IMR-90 (cell line): Measurements from ENCODE around the gene SRPK3. TPM values are rescaled to one million over a fixed set of nuclear protein-coding genes. Genes with fewer than 3 reads are reported as not detected.

Experiments used
- ATAC-seq: fragments of 200-7000 bp; cut with Tn5 transposase; 2 replicates; pipeline ENCODE4 v1.9.1; 2020; ENCODE audit warnings: low read depth, mild to moderate bottlenecking, moderate library complexity
- BruUV-seq: library from RNA; stranded (reverse); fragments of 400-500 nt; replicated peaks from 2 replicates; lab custom pipeline; 2021; lab: Mats Ljungman, UMichigan
- CTCF ChIA-PET: fragments of 300-600 bp; formaldehyde crosslinking; extraction: SDS; loops from one replicate; lab custom pipeline; 2021; ENCODE audit warnings: antibody characterized with exemption; lab: Yijun Ruan, JAX
- POLR2A ChIA-PET: fragments of 300-600 bp; sonication (Branson Sonifier 250); formaldehyde crosslinking; loops from one replicate; lab custom pipeline; 2022; ENCODE audit warnings: antibody characterized with exemption; ENCODE audit not compliant: unreplicated experiment; lab: Charles Lee
- DNase-seq: peaks from one replicate; pipeline ENCODE4 v3.0.0; 2013
- H2AFZ ChIP-seq: replicated peaks from 2 replicates; pipeline ENCODE3; 2013; ENCODE audit warnings: low read length, mild to moderate bottlenecking; ENCODE audit not compliant: poor library complexity
- H2AK5ac ChIP-seq: 2 replicates; pipeline ENCODE4 v1.6.1; 2013; ENCODE audit warnings: low read depth, low read length, inconsistent platforms
- H2AK9ac ChIP-seq: replicated peaks from 2 replicates; pipeline ENCODE3; 2013; ENCODE audit warnings: mild to moderate bottlenecking, low read depth, low read length, moderate library complexity; ENCODE audit not compliant: poor library complexity
- H2BK120ac ChIP-seq: 2 replicates; pipeline ENCODE4 v1.6.1; 2013; ENCODE audit warnings: low read depth, low read length, inconsistent platforms
- H2BK15ac ChIP-seq: 3 replicates; pipeline ENCODE4 v1.6.1; 2013; ENCODE audit warnings: low read depth, low read length, inconsistent platforms
- H2BK20ac ChIP-seq: 2 replicates; pipeline ENCODE4 v1.6.1; 2013; ENCODE audit warnings: low read depth, mild to moderate bottlenecking, inconsistent platforms, low read length, moderate library complexity
- H2BK5ac ChIP-seq: 2 replicates; pipeline ENCODE4 v1.6.1; 2013; ENCODE audit warnings: mild to moderate bottlenecking, low read depth, low read length, inconsistent platforms; ENCODE audit not compliant: poor library complexity, severe bottlenecking
- H3K14ac ChIP-seq: replicated peaks from 2 replicates; pipeline ENCODE4 v1.6.1; 2013; ENCODE audit warnings: low read depth, low read length, inconsistent platforms
- H3K18ac ChIP-seq: 2 replicates; pipeline ENCODE4 v1.6.1; 2013; ENCODE audit warnings: low read depth, low read length, control low read depth
- H3K23ac ChIP-seq: 2 replicates; pipeline ENCODE4 v1.6.1; 2013; ENCODE audit warnings: low read depth, low read length, inconsistent platforms
- H3K27ac ChIP-seq: 2 replicates; pipeline ENCODE4 v1.5.1; 2013; ENCODE audit warnings: mild to moderate bottlenecking, control low read depth, low read length; ENCODE audit not compliant: insufficient read depth
- H3K27me3 ChIP-seq: 2 replicates; pipeline ENCODE4 v1.6.1; 2013; ENCODE audit warnings: low read length; ENCODE audit not compliant: control insufficient read depth, insufficient read depth
- H3K36me3 ChIP-seq: 2 replicates; pipeline ENCODE4 v1.6.1; 2013; ENCODE audit warnings: low read length, mixed read lengths; ENCODE audit not compliant: control insufficient read depth, insufficient read depth
- H3K4ac ChIP-seq: 2 replicates; pipeline ENCODE4 v1.6.1; 2013; ENCODE audit warnings: low read depth, low read length, inconsistent platforms
- H3K4me1 ChIP-seq: 2 replicates; pipeline ENCODE4 v1.6.1; 2013; ENCODE audit warnings: low read length, mixed read lengths; ENCODE audit not compliant: control insufficient read depth, insufficient read depth
- H3K4me2 ChIP-seq: 2 replicates; pipeline ENCODE4 v1.6.1; 2013; ENCODE audit warnings: low read depth, mild to moderate bottlenecking, control low read depth, low read length, moderate library complexity
- H3K4me3 ChIP-seq: 2 replicates; pipeline ENCODE4 v1.5.1; 2013; ENCODE audit warnings: low read depth, mild to moderate bottlenecking, control low read depth, low read length, moderate library complexity; ENCODE audit not compliant: insufficient read depth
- H3K56ac ChIP-seq: 2 replicates; pipeline ENCODE4 v1.6.1; 2013; ENCODE audit warnings: low read length, inconsistent platforms; ENCODE audit not compliant: insufficient read depth; ENCODE audit errors: extremely low read depth
- H3K79me1 ChIP-seq, 2 experiments: 2 replicates each; pipeline ENCODE4 v1.6.1; 2013; ENCODE audit warnings: low read length in 2 of 2, inconsistent platforms in 1 of 2, low read depth in 1 of 2
- H3K9ac ChIP-seq: 2 replicates; pipeline ENCODE4 v1.6.1; 2013; ENCODE audit warnings: low read depth, low read length, control low read depth
- H3K9me1 ChIP-seq: 2 replicates; pipeline ENCODE4 v1.6.1; 2013; ENCODE audit warnings: low read length, inconsistent platforms; ENCODE audit not compliant: insufficient read depth
- H3K9me3 ChIP-seq: 2 replicates; pipeline ENCODE4 v1.6.1; 2013; ENCODE audit warnings: low read length; ENCODE audit not compliant: control insufficient read depth, insufficient read depth
- H4K20me1 ChIP-seq: 2 replicates; pipeline ENCODE4 v1.6.1; 2013; ENCODE audit warnings: low read length, inconsistent platforms; ENCODE audit not compliant: insufficient read depth
- H4K5ac ChIP-seq: 2 replicates; pipeline ENCODE4 v1.6.1; 2013; ENCODE audit warnings: mild to moderate bottlenecking, low read depth, low read length, control low read depth
- H4K8ac ChIP-seq, 2 experiments: 2 replicates each; pipeline ENCODE4 v1.6.1; 2013; ENCODE audit warnings: low read depth in 2 of 2, low read length in 2 of 2, control low read depth in 1 of 2, inconsistent platforms in 1 of 2
- H4K91ac ChIP-seq: 2 replicates; pipeline ENCODE4 v1.6.1; 2013; ENCODE audit warnings: low read depth, low read length, inconsistent platforms; ENCODE audit not compliant: insufficient read depth
- BHLHE40 ChIP-seq: fragments of 150-350 bp; IDR thresholded peaks from 2 replicates; pipeline ENCODE4 v1.6.1; 2016; ENCODE audit warnings: mild to moderate bottlenecking, low read depth, low read length
- CEBPB ChIP-seq: IDR thresholded peaks from 2 replicates; pipeline ENCODE4 v1.6.1; 2012; ENCODE audit warnings: low read depth, low read length, improper control_type of control experiment
- CHD1 ChIP-seq: IDR thresholded peaks from 2 replicates; pipeline ENCODE4 v1.6.1; 2012; ENCODE audit warnings: low read depth, low read length, improper control_type of control experiment
- FOS ChIP-seq: fragments of 150-350 bp; IDR thresholded peaks from 2 replicates; pipeline ENCODE4 v1.6.1; 2016; ENCODE audit warnings: low read depth, low read length
- MXI1 ChIP-seq: IDR thresholded peaks from 2 replicates; pipeline ENCODE4 v1.6.1; 2012; ENCODE audit warnings: low read depth, mild to moderate bottlenecking, low read length, moderate library complexity, borderline replicate concordance
- NFE2L2 ChIP-seq: fragments of 150-350 bp; IDR thresholded peaks from 2 replicates; pipeline ENCODE4 v1.6.1; 2016; ENCODE audit warnings: low read depth, mild to moderate bottlenecking, low read length
- RAD21 ChIP-seq: IDR thresholded peaks from 2 replicates; pipeline ENCODE4 v1.6.1; 2012; ENCODE audit warnings: low read length, improper control_type of control experiment
- SMC3 ChIP-seq: fragments of 150-350 bp; IDR thresholded peaks from 2 replicates; pipeline ENCODE4 v1.6.1; 2016; ENCODE audit warnings: low read depth, mild to moderate bottlenecking, antibody characterized with exemption, low read length, moderate library complexity
- USF2 ChIP-seq: fragments of 150-350 bp; IDR thresholded peaks from 2 replicates; pipeline ENCODE4 v1.6.1; 2017; ENCODE audit warnings: mild to moderate bottlenecking, antibody characterized with exemption, low read length, low read depth
- WGBS, 2 experiments: methylation state at CpG; one replicate each; pipeline versions ENCODE4 v1.1.5 to v1.1.7; 2013; ENCODE audit warnings: missing lambda C conversion rate in 2 of 2; ENCODE audit not compliant: insufficient read length in 1 of 2; ENCODE audit errors: extremely low coverage in 2 of 2; 5-methylcytosine and 5-hydroxymethylcytosine counted together
- dilution Hi-C: fragments of 300-500 bp; cut with HindIII; formaldehyde crosslinking; loops from one replicate; pipeline ENCODE4 v1.14.3; 2018; ENCODE audit warnings: low sequenced_read_pairs; ENCODE audit not compliant: unreplicated experiment
- in situ Hi-C: fragments of 300-500 bp; cut with MboI; formaldehyde crosslinking; loops from 3 replicates; pipeline ENCODE4 v1.14.3; 2019; ENCODE audit warnings: low sequenced_read_pairs, inconsistent platforms, mixed read lengths
- intact Hi-C: fragments of 100-400 bp; cut with micrococcal nuclease; formaldehyde crosslinking; loops from 2 replicates; pipeline ENCODE4 v1.10.0; 2022
- polyA plus RNA-seq, 3 experiments: library from polyadenylated mRNA; depleted of rRNA; stranded (reverse); fragments of >200 nt; gene quantifications; 2 replicates each; pipeline ENCODE4 v1.2.3, GENCODE V29; 2012; ENCODE audit warnings: low replicate concordance in 1 of 3
- total RNA-seq: library from RNA; depleted of rRNA; stranded (reverse); fragments of >200 nt; gene quantifications from 2 replicates; pipeline ENCODE4 v1.2.3, GENCODE V29; 2012
- TF ChIP-seq, protein P1 (sequence below): fragments of 150-350 bp; IDR thresholded peaks from 2 replicates; pipeline ENCODE4 v1.6.1; 2016; ENCODE audit warnings: low read depth, mild to moderate bottlenecking, low read length, moderate library complexity, borderline replicate concordance
- TF ChIP-seq, protein P2 (sequence below): conservative IDR thresholded peaks from 2 replicates; pipeline ENCODE4 v1.5.1; 2012; ENCODE audit warnings: mild to moderate bottlenecking, low read depth, low read length, improper control_type of control experiment

SRPK3 gene
- total and polyA plus RNA-seq, 2 of the 4 experiments (the other 2 are of a cell fraction): 0.36 to 0.70 TPM

DNA sequence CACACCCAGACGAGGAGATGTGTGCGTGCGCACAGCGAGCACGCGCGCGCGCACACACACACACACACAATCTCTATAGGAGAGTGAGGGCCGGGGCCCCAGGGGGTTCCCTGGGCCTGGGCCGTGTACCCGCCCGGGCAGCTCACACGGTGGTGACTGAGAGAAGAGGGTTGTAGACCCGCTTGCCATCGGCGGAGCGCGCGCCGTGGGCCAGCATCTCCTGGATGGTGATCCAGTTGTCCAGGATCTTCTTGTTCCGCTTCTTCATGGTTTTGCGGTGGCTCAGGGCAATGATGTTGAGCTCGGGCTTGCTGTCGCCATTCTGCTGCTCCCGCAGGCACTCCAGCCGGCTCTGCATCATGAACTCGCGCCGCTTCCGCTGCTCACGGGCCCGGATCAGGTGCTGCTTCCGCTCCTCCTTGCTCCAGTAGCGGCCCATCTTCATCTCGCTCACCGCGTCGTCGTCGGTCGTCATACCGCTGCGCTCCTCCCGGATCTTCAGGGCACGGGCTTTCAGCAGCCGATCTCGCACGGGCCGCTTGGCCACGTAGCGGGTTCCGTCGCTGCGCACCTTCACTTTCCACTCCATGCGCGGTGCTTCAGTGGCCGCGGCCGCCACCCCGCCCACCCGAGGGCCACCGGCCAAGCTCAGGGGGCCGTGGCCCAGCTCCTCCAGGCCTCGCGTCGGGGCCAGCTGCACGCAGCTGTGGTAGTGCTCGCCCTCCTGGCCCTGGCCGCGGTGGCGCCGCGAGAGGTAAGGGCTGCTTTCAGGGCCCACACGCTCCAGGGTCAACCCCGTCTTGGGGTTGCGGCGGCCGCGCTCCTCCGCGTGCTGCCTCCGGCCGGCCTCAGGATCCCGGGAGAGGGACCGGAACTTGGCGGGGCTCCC is 22.6 kb downstream of the SRPK3 start (continued):
- TF ChIP-seq CEBPB: no peak

DNA sequence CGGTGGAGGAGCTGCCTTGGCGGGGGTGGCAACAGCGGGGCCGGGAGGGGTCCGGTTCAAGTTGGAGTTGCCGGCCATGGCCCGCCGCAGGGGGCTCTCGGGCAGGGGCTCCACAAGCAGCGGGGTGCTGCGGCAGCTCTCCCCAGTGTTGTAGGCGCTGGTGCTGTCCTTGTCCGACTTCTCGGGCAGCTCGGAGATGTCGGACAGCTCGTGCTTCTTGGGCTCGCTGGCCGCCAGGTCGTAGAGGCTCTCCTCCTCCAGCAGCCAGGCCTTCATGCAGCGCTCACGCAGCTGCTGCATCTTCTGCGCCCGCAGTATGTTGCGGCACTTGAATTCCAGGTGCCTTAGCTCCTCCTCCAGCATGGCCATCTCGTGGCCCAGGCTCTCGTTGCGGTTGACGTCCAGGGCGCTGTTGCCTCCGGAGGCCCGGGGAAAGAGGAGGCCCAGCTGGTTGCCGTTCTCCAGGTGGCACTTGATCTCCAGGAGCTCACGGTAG is 23.3 kb downstream of the SRPK3 start:
- no peaks in the 10 kb centered on the region for H3K9me1 ChIP-seq
- H2AK9ac ChIP-seq: peak overlapping the region; percentile 72
- WGBS, 2 experiments: 93% methylated on average over 16 of the region's 34 CpGs; no CpG with 5 or more reads in 1 of the 2 experiments
- no peak for ATAC-seq
- no peak overlapping the region for H3K9ac ChIP-seq
- H2BK20ac ChIP-seq: no peak overlapping the region
- peaks cover 2% of the 10 kb centered on the region; the same call in 1 of the 2 replicates for H3K36me3 ChIP-seq
- H4K91ac ChIP-seq: no peak overlapping the region
- H2AK5ac ChIP-seq: no peak overlapping the region
- ChIA-PET CTCF (no interaction called here), POLR2A (no interaction called here)
- no peak overlapping the region for H4K5ac ChIP-seq
- no peaks in the 10 kb centered on the region for H3K79me1 ChIP-seq
- in situ Hi-C loops (no loop called here), dilution Hi-C loops (no loop called here), intact Hi-C loops (no loop called here)
- DNase-seq: no peak
- H3K4me1 ChIP-seq: no peaks in the 10 kb centered on the region
- no peak overlapping the region for H2AFZ ChIP-seq
- BruUV-seq: no TSS peak
- no peak overlapping the region for H2BK15ac ChIP-seq
- no peak overlapping the region for H3K4me2 ChIP-seq
- H3K56ac ChIP-seq: no peak overlapping the region
- no peak overlapping the region for H3K23ac ChIP-seq
- H4K8ac ChIP-seq: no peak overlapping the region
- no peaks in the 10 kb centered on the region for H4K20me1 ChIP-seq
- no peak overlapping the region for H3K4me3 ChIP-seq
- H3K18ac ChIP-seq: no peak overlapping the region
- H2BK5ac ChIP-seq: no peak overlapping the region
- H3K9me3 ChIP-seq: peaks cover 4% of the 10 kb centered on the region; the same call in 1 of the 2 replicates
- no peaks in the 10 kb centered on the region; the same call in 1 of the 2 replicates for H3K27me3 ChIP-seq
- H3K27ac ChIP-seq: no peak overlapping the region
- H3K4ac ChIP-seq: no peak overlapping the region
- H3K14ac ChIP-seq: no peak overlapping the region
- H2BK120ac ChIP-seq: no peak overlapping the region
- TF ChIP-seq NFE2L2: no peak
- no peak for TF ChIP-seq BHLHE40
- TF ChIP-seq FOS: no peak
- TF ChIP-seq RAD21: no peak
- TF ChIP-seq CEBPB: no peak
- TF ChIP-seq, protein P1, sequence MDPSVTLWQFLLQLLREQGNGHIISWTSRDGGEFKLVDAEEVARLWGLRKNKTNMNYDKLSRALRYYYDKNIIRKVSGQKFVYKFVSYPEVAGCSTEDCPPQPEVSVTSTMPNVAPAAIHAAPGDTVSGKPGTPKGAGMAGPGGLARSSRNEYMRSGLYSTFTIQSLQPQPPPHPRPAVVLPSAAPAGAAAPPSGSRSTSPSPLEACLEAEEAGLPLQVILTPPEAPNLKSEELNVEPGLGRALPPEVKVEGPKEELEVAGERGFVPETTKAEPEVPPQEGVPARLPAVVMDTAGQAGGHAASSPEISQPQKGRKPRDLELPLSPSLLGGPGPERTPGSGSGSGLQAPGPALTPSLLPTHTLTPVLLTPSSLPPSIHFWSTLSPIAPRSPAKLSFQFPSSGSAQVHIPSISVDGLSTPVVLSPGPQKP: no peak
- no peak for TF ChIP-seq SMC3
- TF ChIP-seq USF2: no peak
- TF ChIP-seq, protein P2, sequence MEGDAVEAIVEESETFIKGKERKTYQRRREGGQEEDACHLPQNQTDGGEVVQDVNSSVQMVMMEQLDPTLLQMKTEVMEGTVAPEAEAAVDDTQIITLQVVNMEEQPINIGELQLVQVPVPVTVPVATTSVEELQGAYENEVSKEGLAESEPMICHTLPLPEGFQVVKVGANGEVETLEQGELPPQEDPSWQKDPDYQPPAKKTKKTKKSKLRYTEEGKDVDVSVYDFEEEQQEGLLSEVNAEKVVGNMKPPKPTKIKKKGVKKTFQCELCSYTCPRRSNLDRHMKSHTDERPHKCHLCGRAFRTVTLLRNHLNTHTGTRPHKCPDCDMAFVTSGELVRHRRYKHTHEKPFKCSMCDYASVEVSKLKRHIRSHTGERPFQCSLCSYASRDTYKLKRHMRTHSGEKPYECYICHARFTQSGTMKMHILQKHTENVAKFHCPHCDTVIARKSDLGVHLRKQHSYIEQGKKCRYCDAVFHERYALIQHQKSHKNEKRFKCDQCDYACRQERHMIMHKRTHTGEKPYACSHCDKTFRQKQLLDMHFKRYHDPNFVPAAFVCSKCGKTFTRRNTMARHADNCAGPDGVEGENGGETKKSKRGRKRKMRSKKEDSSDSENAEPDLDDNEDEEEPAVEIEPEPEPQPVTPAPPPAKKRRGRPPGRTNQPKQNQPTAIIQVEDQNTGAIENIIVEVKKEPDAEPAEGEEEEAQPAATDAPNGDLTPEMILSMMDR: no peak
- TF ChIP-seq CHD1: no peak
- no peak for TF ChIP-seq MXI1
